Measurements from ENCODE around the gene KLHDC10. TPM values are rescaled to one million over a fixed set of nuclear protein-coding genes. Genes with fewer than 3 reads are reported as not detected.

The KLHDC10 gene
- total RNA-seq, 4 donors from 2014 or later: 17.8 to 26.9 (median 22.3) TPM

GRCh38 chr7:130141884-130142653, 71.7 kb downstream of the KLHDC10 start:
- H3K27ac ChIP-seq: no peak overlapping the region

DNA sequence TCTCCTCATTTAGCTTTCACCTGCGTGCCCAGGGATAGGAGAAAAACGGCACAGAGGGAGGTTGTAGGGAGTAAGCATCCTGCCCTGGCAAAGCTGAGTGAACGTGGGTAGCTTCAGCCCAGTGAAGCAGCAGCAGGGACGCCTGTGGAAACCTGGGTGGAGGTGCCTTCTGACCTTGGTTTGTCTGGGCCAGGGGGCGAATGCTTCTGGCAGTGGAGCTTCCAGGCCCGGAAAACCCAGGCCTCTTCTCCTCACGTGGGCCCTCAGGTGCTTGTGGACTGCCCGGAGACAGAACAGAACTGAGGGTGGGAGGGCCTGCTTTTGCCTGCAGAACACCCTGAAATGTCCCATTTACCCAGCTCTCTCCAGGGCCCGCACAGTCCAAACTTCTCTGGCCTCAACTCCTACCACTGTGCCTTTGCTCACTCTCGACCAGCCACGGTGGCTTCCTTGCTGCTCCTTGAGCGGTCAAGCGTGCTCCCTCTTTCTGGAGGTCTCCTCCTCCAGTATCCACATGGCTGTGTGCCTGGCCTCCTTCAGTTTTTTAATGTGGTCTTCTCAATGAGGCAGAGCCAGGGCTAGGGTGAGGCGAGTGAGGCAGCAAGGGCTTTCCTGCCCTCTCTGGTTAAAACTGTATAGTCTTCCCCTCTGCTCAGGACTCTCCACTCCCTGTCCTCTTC, 72.5 kb downstream of the KLHDC10 start:
- H3K4me3 ChIP-seq: no peak overlapping the region
- H3K9me3 ChIP-seq: no peaks in the 10 kb centered on the region
- DNase-seq (ENCODE audit: low spot score in 2 of 2): no peak
- H3K27me3 ChIP-seq: no peaks in the 10 kb centered on the region
- H3K36me3 ChIP-seq: no peaks in the 10 kb centered on the region
- H3K4me1 ChIP-seq: peaks cover 19% of the 10 kb centered on the region
- no peak for TF ChIP-seq CTCF (IDR thresholded peaks at IDR 0.05)
- TF ChIP-seq EP300 (IDR thresholded peaks at IDR 0.05): no peak
- no peak for TF ChIP-seq POLR2A (IDR thresholded peaks at IDR 0.05)
- TF ChIP-seq POLR2AphosphoS5 (IDR thresholded peaks at IDR 0.05): no peak
- no peak overlapping the region for H3K27ac ChIP-seq
- 75% methylated on average over 12 of the region's 14 CpGs for WGBS

More at GRCh38 chr7:130141884-130142653, 71.7 kb downstream of the KLHDC10 start:
- no peak for DNase-seq (ENCODE audit: low spot score in 2 of 2)
- H3K36me3 ChIP-seq: no peaks in the 10 kb centered on the region
- peak overlapping the region; percentile 67 for H3K4me3 ChIP-seq
- H3K4me1 ChIP-seq: peaks cover 19% of the 10 kb centered on the region
- H3K9me3 ChIP-seq: no peaks in the 10 kb centered on the region
- 70% methylated on average over 14 of the region's 17 CpGs for WGBS
- TF ChIP-seq POLR2A (IDR thresholded peaks at IDR 0.05) (no peak), EP300 (IDR thresholded peaks at IDR 0.05) (no peak), POLR2AphosphoS5 (IDR thresholded peaks at IDR 0.05) (no peak), CTCF (IDR thresholded peaks at IDR 0.05) (no peak)
- H3K27me3 ChIP-seq: no peaks in the 10 kb centered on the region

- Histone ChIP-seq H3K27ac (no peak overlapping the region), H3K27me3 (no peaks in the 10 kb centered on the region), H3K9me3 (no peaks in the 10 kb centered on the region), H3K4me1 (peaks cover 19% of the 10 kb centered on the region), H3K36me3 (no peaks in the 10 kb centered on the region), H3K4me3 (no peak overlapping the region)
- WGBS: 96% methylated on average over 5 of the region's 5 CpGs
- TF ChIP-seq POLR2AphosphoS5 (IDR thresholded peaks at IDR 0.05) (no peak), POLR2A (IDR thresholded peaks at IDR 0.05) (no peak), CTCF (IDR thresholded peaks at IDR 0.05) (no peak), EP300 (IDR thresholded peaks at IDR 0.05) (no peak)
- DNase-seq (ENCODE audit: low spot score in 2 of 2): no peak
Measured at GRCh38 chr7:130143334-130143732, 73.0 kb downstream of the KLHDC10 start.

DNA sequence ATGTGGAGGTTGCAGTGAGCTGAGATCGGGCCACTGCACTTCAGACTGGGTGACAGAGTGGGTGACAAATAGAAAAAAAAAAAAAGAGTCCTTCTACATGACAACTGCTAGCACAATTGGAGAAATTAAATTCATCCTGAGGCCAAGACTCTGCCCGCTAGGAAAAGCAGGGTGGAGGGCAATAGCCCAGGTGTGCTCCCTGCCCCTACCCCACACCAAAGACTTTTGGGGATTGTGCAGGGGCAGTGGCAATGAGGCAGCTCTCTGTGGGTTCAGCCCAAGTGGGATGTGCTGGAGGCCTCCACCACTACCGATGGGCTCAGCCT, 73.6 kb downstream of the KLHDC10 start:
- DNase-seq (ENCODE audit: low spot score in 2 of 2): no peak
- Histone ChIP-seq H3K4me3 (no peak overlapping the region), H3K27ac (no peak overlapping the region), H3K27me3 (no peaks in the 10 kb centered on the region), H3K4me1 (peaks cover 19% of the 10 kb centered on the region), H3K9me3 (no peaks in the 10 kb centered on the region), H3K36me3 (no peaks in the 10 kb centered on the region)
- WGBS: 89% methylated on average over 3 of the region's 3 CpGs
- TF ChIP-seq POLR2A (IDR thresholded peaks at IDR 0.05) (no peak), EP300 (IDR thresholded peaks at IDR 0.05) (no peak), POLR2AphosphoS5 (IDR thresholded peaks at IDR 0.05) (no peak)

- Histone ChIP-seq H3K9me3 (no peaks in the 10 kb centered on the region), H3K4me3 (no peak overlapping the region), H3K27me3 (no peaks in the 10 kb centered on the region), H3K4me1 (peaks cover 19% of the 10 kb centered on the region), H3K36me3 (no peaks in the 10 kb centered on the region), H3K27ac (no peak overlapping the region)
- DNase-seq (ENCODE audit: low spot score in 2 of 2): no peak
- TF ChIP-seq CTCF (IDR thresholded peaks at IDR 0.05) (no peak), POLR2AphosphoS5 (IDR thresholded peaks at IDR 0.05) (no peak), POLR2A (IDR thresholded peaks at IDR 0.05) (no peak), EP300 (IDR thresholded peaks at IDR 0.05) (no peak)
- WGBS: 75% methylated on average over 14 of the region's 14 CpGs
Measured at GRCh38 chr7:130144312-130145171, 74.2 kb downstream of the KLHDC10 start.
